ENCODE measurements around the gene CD163L1. TPM values are rescaled to one million over a fixed set of nuclear protein-coding genes. Genes with fewer than 3 reads are reported as not detected.

The CD163L1 gene
- total RNA-seq = 1 to 10 TPM in 1 of 4 donors, under 1 TPM in 3; 0.11 to 1.6 (median 0.34) TPM

DNA sequence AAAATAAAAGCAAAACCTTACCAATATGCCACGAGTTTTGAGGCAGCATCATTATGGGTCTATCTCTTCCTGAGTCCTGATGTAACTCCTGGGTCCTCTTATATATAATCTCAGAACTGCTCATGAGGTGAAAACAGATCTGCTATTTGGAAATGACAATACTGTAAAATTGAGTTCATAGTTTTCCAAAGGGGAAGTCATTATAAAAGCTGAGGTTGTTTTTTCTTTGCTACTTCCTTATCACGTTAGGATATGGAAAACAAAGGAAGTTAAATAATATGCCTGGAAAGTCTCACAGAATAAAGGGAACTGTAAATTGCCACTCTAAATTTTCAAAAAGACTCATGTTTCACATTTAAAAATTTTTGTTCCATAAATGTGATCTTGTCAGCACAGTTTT lies at the start of gene CD163L1:
TSS of gene CD163L1 (minus strand) at position 78 of the 400 bp plus-strand sequence. CDS start at position 52, 26 bp downstream.
- WGBS, 2 donors = 52 to 55% methylated on average over 2 of the region's 2 CpGs
- no peak for TF ChIP-seq CTCF (IDR thresholded peaks at IDR 0.05)
- TF ChIP-seq POLR2A (IDR thresholded peaks at IDR 0.05) = no peak
- intact Hi-C loops (cut with DNase I; ENCODE audit: low total_unique reads) = no loop called here
- H3K4me3 ChIP-seq (ENCODE audit: low read depth, poor library complexity, severe bottlenecking) = no peak within 1 kb of the TSS
- DNase-seq (ENCODE audit: low spot score in 2 of 2) = no peak

DNA sequence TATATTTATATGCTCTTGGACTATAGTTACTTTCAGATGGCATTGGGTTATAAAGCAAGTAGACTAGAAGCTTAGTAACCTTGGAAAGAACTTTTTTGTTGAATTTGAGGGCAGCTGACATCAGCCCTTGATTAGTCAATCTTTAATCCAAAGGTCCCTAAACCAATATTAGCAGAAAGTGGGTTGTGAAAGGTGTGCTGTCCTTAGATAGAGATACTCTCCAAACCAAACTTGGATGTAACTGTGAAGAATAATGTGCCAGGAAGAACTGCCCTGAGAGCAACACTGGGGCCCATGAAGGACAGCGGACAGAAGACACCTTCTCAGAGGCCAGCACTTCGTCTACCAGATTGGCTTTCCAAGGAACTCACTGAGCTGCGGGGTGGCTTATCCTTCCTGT lies 49.1 kb upstream of the CD163L1 start:
- 85 to 91% methylated on average over 3 of the region's 3 CpGs for WGBS, 2 donors
- no peak for DNase-seq (ENCODE audit: low spot score in 2 of 2)
- intact Hi-C loops (cut with DNase I; ENCODE audit: low total_unique reads) = no loop called here
- TF ChIP-seq POLR2A (IDR thresholded peaks at IDR 0.05) (no peak), CTCF (IDR thresholded peaks at IDR 0.05) (no peak)
- no peak overlapping the region for H3K4me3 ChIP-seq (ENCODE audit: low read depth, poor library complexity, severe bottlenecking)

GRCh38 chr12:7486512-7486911 lies 42.6 kb upstream of the CD163L1 start:
- no peak for TF ChIP-seq CTCF (IDR thresholded peaks at IDR 0.05)
- no peak for TF ChIP-seq POLR2A (IDR thresholded peaks at IDR 0.05)
- no peak overlapping the region for H3K4me3 ChIP-seq (ENCODE audit: low read depth, poor library complexity, severe bottlenecking)
- no peak for DNase-seq (ENCODE audit: low spot score in 2 of 2)
- intact Hi-C loops (cut with DNase I; ENCODE audit: low total_unique reads) = no loop called here
- WGBS, 2 donors = 84 to 88% methylated on average over 6 of the region's 6 CpGs

GRCh38 chr12:7485095-7485494 lies 41.1 kb upstream of the CD163L1 start:
- no peak for TF ChIP-seq POLR2A (IDR thresholded peaks at IDR 0.05)
- TF ChIP-seq CTCF (IDR thresholded peaks at IDR 0.05) = no peak
- WGBS, 2 donors = 73 to 80% methylated on average over 4 of the region's 4 CpGs
- H3K4me3 ChIP-seq (ENCODE audit: low read depth, poor library complexity, severe bottlenecking) = no peak overlapping the region
- no peak for DNase-seq (ENCODE audit: low spot score in 2 of 2)
- intact Hi-C loops (cut with DNase I; ENCODE audit: low total_unique reads) = no loop called here

GRCh38 chr12:7483343-7483742 lies 39.4 kb upstream of the CD163L1 start:
- TF ChIP-seq POLR2A (IDR thresholded peaks at IDR 0.05) (no peak), CTCF (IDR thresholded peaks at IDR 0.05) (no peak)
- WGBS, 2 donors = 66 to 70% methylated on average over 5 of the region's 5 CpGs
- H3K4me3 ChIP-seq (ENCODE audit: low read depth, poor library complexity, severe bottlenecking) = no peak overlapping the region
- DNase-seq (ENCODE audit: low spot score in 2 of 2) = no peak
- intact Hi-C loops (cut with DNase I; ENCODE audit: low total_unique reads) = no loop called here

DNA sequence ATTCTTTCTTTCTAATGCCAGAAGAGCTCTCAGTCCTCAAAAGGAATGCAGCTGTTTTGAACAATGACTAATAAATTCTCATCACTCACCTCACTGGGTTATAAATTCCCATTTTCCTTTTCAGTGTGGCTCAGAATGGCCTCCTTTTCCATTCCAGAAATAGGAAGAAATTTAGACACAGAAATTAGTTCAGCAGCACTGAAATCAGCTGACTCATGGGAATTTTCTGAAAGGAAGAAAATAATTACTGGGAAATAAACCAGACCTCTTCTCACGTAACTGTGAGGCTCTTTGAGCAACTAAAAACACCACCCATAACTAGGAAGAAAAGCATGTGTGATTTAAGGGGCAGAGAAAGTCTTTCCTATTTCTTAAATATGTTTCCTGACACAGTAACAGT lies 35.8 kb upstream of the CD163L1 start:
- intact Hi-C loops (cut with DNase I; ENCODE audit: low total_unique reads) = no loop called here
- 28 to 32% methylated on average over 1 of the region's 1 CpG for WGBS, 2 donors
- H3K4me3 ChIP-seq (ENCODE audit: low read depth, poor library complexity, severe bottlenecking) = no peak overlapping the region
- TF ChIP-seq POLR2A (IDR thresholded peaks at IDR 0.05) (no peak), CTCF (IDR thresholded peaks at IDR 0.05) (no peak)
- DNase-seq (ENCODE audit: low spot score in 2 of 2) = no peak

All from lower leg skin (tissue), 4 donors.